Transverse colon (tissue), 4 donors: ENCODE data around the gene TRMT1.

Source experiments
- EP300 ChIP-seq: sonication (generic); formaldehyde crosslinking; IDR thresholded peaks from one replicate; pipeline ENCODE4 v1.6.1; 2017; ENCODE audit warnings: antibody characterized with exemption, low read depth
- POLR2A ChIP-seq: fragments of 450-650 bp; IDR thresholded peaks from one replicate; pipeline ENCODE4 v1.6.1; 2016; ENCODE audit warnings: antibody characterized with exemption, mild to moderate bottlenecking, moderate library complexity
- POLR2AphosphoS5 ChIP-seq, 3 donors: sonication (generic); formaldehyde crosslinking; IDR thresholded peaks; one replicate each; pipeline ENCODE4 v1.6.1; 2016; ENCODE audit warnings: antibody characterized with exemption in 3 of 3
- TF ChIP-seq, protein P1 (sequence below), 5 experiments: fragments of 200-600 bp in 3 of 5; fragments of 450-650 bp in 2 of 5; sonication (generic) in 3 of 5; IDR thresholded peaks; 1 replicate in 2 of 5; 2 replicates in 3 of 5; pipeline ENCODE4 v1.5.1; 2016 to 2017; ENCODE audit warnings: antibody characterized with exemption in 5 of 5, inconsistent platforms in 3 of 5, mild to moderate bottlenecking in 2 of 5, moderate library complexity in 1 of 5

DNA sequence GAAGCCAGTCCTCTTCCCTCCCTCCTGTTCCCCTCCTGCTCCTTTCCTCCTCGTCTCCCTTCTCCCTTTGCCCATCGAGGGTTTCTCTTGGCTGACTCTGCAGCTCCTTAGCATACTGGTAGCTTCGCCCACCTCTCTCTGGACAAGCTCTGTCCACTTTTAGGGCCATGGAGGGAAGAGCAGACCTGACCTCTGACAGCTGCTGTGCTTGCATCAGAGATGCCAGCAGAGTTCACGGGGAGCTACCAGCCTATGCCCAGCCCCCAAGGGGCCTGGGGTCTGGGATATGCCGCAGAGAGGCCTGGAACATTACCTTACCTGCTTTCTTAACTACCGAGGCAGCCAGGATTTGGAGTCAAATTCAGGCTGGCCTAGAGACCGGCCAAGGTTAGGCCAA is 33.5 kb downstream of the TRMT1 start:
- TF ChIP-seq, protein P1, sequence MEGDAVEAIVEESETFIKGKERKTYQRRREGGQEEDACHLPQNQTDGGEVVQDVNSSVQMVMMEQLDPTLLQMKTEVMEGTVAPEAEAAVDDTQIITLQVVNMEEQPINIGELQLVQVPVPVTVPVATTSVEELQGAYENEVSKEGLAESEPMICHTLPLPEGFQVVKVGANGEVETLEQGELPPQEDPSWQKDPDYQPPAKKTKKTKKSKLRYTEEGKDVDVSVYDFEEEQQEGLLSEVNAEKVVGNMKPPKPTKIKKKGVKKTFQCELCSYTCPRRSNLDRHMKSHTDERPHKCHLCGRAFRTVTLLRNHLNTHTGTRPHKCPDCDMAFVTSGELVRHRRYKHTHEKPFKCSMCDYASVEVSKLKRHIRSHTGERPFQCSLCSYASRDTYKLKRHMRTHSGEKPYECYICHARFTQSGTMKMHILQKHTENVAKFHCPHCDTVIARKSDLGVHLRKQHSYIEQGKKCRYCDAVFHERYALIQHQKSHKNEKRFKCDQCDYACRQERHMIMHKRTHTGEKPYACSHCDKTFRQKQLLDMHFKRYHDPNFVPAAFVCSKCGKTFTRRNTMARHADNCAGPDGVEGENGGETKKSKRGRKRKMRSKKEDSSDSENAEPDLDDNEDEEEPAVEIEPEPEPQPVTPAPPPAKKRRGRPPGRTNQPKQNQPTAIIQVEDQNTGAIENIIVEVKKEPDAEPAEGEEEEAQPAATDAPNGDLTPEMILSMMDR (IDR thresholded peaks at IDR 0.05) = no peak
- no peak for TF ChIP-seq POLR2A
- TF ChIP-seq EP300 = no peak
- TF ChIP-seq POLR2AphosphoS5 (IDR thresholded peaks at IDR 0.05) = no peak
